Tibial nerve (tissue), 3 donors: ENCODE data around the gene C4orf51.

Source experiments
- CTCF ChIP-seq, 5 experiments: fragments of 200-600 bp in 3 of 5; fragments of 450-650 bp in 2 of 5; sonication (generic) in 3 of 5; IDR thresholded peaks; one replicate each; pipeline ENCODE4 v1.5.1; 2016 to 2019; ENCODE audit warnings: antibody characterized with exemption in 5 of 5, mild to moderate bottlenecking in 3 of 5, moderate library complexity in 2 of 5
- POLR2A ChIP-seq, 2 donors: fragments of 450-650 bp; IDR thresholded peaks; one replicate each; pipeline ENCODE4 v1.6.1; 2017; ENCODE audit warnings: antibody characterized with exemption in 2 of 2, mild to moderate bottlenecking in 2 of 2, moderate library complexity in 2 of 2

GRCh38 chr4:145679991-145680455, at the start of gene C4orf51:
- TF ChIP-seq CTCF (IDR thresholded peaks at IDR 0.05) (no peak), POLR2A (IDR thresholded peaks at IDR 0.05) (no peak)
